NOMO-1 treated with dmso at 0.1 percent for 144 hours (cell line): ENCODE results near the gene PRKN.
"Not testable (repeated sequence)": the region's sequence is repeated elsewhere in the genome, so short reads cannot be mapped to it uniquely, and the experiment has no call there.

Experiments
- DNase-seq: peaks from one replicate; lab custom pipeline; 2025; ENCODE audit not compliant: unreplicated experiment; lab: John Stamatoyannopoulos, UW

The PRKN gene

GRCh38 chr6:161926324-161926723 is 801.2 kb downstream of the PRKN start:
- DNase-seq: no peak

- no peak for DNase-seq
Measured at GRCh38 chr6:161924516-161925116, 803.0 kb downstream of the PRKN start.

GRCh38 chr6:161922631-161923119 is 804.9 kb downstream of the PRKN start:
- no peak for DNase-seq

- DNase-seq: no peak
Measured at GRCh38 chr6:161921602-161922395, 805.8 kb downstream of the PRKN start.

- no peak for DNase-seq
Measured at GRCh38 chr6:161919691-161920090, 807.9 kb downstream of the PRKN start.

GRCh38 chr6:161918628-161919205 is 808.8 kb downstream of the PRKN start:
- no peak for DNase-seq

- no peak for DNase-seq
Measured at GRCh38 chr6:161918109-161918531, 809.4 kb downstream of the PRKN start.

GRCh38 chr6:161917645-161918044 is 809.9 kb downstream of the PRKN start:
- DNase-seq: no peak

- no peak for DNase-seq
Measured at GRCh38 chr6:161915456-161915964, 812.1 kb downstream of the PRKN start.

- DNase-seq: no peak
Measured at GRCh38 chr6:161908872-161909271, 818.7 kb downstream of the PRKN start.

GRCh38 chr6:161906571-161906970 is 821.0 kb downstream of the PRKN start:
- DNase-seq: no peak

GRCh38 chr6:161903584-161904212 is 823.9 kb downstream of the PRKN start:
- DNase-seq: no peak

GRCh38 chr6:161901740-161902426 is 825.7 kb downstream of the PRKN start:
- no peak for DNase-seq

GRCh38 chr6:161894436-161894835 is 833.1 kb downstream of the PRKN start:
- DNase-seq: no peak

GRCh38 chr6:161891542-161891941 is 836.0 kb downstream of the PRKN start:
- no peak for DNase-seq

- DNase-seq: no peak
Measured at GRCh38 chr6:161890832-161891297, 836.7 kb downstream of the PRKN start.

- DNase-seq: no peak
Measured at GRCh38 chr6:161890133-161890831, 837.3 kb downstream of the PRKN start.

- DNase-seq: no peak
Measured at GRCh38 chr6:161889324-161889723, 838.2 kb downstream of the PRKN start.

- DNase-seq: not testable (repeated sequence)
Measured at GRCh38 chr6:161886545-161886944, 841.0 kb downstream of the PRKN start.

GRCh38 chr6:161884782-161885181 is 842.8 kb downstream of the PRKN start:
- no peak for DNase-seq
